VCaP (cell line): Measurements from ENCODE around the gene ZFAND2B.

ENCODE experiments used
- H3K27ac ChIP-seq: fragments of 450-650 bp; 2 replicates; pipeline ENCODE4 v1.5.1; 2017
- CTCF ChIP-seq: fragments of 450-650 bp; conservative IDR thresholded peaks from 2 replicates; pipeline ENCODE4 v1.5.1; 2017; ENCODE audit warnings: mild to moderate bottlenecking, moderate library complexity

Gene ZFAND2B

GRCh38 chr2:219206328-219207133 lies at the start of gene ZFAND2B:
Gene ZFAND2B (plus strand): TSS chr2:219206782. CDS start chr2:219206988, 206 bp downstream.
- H3K27ac ChIP-seq = peak within 1 kb of the TSS; percentile 89
- no peak; the same call in 1 of the 2 replicates for TF ChIP-seq CTCF

- H3K27ac ChIP-seq = no peak overlapping the region
- no peak for TF ChIP-seq CTCF
These were observed 49.2 kb upstream of the ZFAND2B start for GRCh38 chr2:219157396-219157795.

GRCh38 chr2:219158025-219158424 lies 48.6 kb upstream of the ZFAND2B start:
- no peak for TF ChIP-seq CTCF
- H3K27ac ChIP-seq = no peak overlapping the region

GRCh38 chr2:219158586-219158985 lies 48.0 kb upstream of the ZFAND2B start:
- no peak overlapping the region for H3K27ac ChIP-seq
- no peak for TF ChIP-seq CTCF

GRCh38 chr2:219159771-219160185 lies 46.8 kb upstream of the ZFAND2B start:
- no peak for TF ChIP-seq CTCF
- H3K27ac ChIP-seq = peak overlapping the region; percentile 85

- peak; percentile 96 for TF ChIP-seq CTCF
- H3K27ac ChIP-seq = peak within 1 kb of the TSS; percentile 85
These were observed 46.2 kb upstream of the ZFAND2B start, which contains the start of gene NHEJ1 for GRCh38 chr2:219160186-219161017. Gene NHEJ1 (minus strand): TSS chr2:219160815. CDS start chr2:219158362, 2,453 bp downstream.

- H3K27ac ChIP-seq = peak overlapping the region; percentile 85
- no peak for TF ChIP-seq CTCF
These were observed 45.5 kb upstream of the ZFAND2B start for GRCh38 chr2:219161097-219161496.
